ENCODE data around the gene NUPR1. TPM values are rescaled to one million over a fixed set of nuclear protein-coding genes. Genes with fewer than 3 reads are reported as not detected.
"Not testable (repeated sequence)": the region's sequence is repeated elsewhere in the genome, so short reads cannot be mapped to it uniquely, and the experiment has no call there.

The NUPR1 gene
- total RNA-seq, 1 experiment from 2014 or later = 5.8 TPM

DNA sequence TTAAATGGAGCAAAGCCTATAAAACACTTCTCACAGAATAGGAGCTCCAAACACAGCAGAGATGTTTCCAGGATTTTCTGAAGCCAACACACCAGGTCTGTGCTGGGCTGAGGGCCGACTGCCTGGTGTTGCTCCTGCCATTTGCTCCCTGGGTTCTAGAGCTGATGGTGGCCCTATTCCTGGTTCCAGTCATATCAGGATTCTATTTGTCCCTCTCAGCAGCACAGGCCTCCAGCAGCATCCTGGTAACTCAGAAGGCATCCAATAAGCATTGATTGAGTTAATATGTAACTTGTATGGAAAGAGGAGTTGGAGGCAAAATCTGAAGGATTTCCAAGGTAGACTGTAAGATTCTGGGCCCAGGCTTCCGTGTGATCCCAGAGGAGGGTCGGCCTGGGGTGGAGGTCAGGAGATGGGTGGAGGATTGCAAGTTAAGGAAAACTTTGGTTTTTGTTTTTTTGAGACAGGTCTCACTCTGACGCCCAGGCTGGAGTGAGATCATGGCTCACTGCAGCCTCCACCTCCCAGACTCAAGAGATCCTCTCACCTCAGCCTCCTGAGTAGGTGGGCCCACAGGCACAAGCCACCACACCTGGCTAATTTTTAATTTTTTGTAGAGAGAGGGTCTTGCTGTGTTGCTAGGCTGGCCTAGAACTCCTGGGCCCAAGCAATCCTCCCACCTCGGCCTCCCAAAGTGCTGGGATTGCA is 5.7 kb downstream of the NUPR1 start:
- in situ Hi-C loops (cut with HindIII; ENCODE audit: low pct_unique_long_range_greater_than_20kb, low sequenced_read_pairs) = no loop called here
- no peak for DNase-seq (ENCODE audit: low read depth)

- peak; percentile 72 for DNase-seq (ENCODE audit: low read depth)
- in situ Hi-C loops (cut with HindIII; ENCODE audit: low pct_unique_long_range_greater_than_20kb, low sequenced_read_pairs) = no loop called here
Measured at GRCh38 chr16:28531777-28532744, 6.7 kb downstream of the NUPR1 start.

DNA sequence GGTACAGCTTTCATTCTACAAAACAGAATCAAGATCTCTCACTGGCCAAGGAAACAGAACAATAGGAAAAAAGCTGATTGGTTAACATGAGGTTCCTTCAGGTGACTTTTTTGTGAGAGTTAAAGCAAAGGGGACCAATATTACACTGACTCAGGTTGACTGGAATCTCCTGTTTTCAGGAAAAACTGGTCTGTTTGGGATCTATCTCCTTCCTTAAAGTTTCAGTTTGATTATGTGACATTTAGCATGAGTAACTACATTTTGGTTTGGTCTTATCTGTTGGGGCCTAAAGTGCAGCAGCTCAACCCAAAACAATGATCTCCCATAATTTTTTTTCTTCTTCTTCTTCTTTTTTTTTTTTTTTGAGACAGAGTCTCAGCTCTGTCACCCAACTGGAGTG is 9.7 kb downstream of the NUPR1 start:
- DNase-seq (ENCODE audit: low read depth) = no peak
- in situ Hi-C loops (cut with HindIII; ENCODE audit: low pct_unique_long_range_greater_than_20kb, low sequenced_read_pairs) = no loop called here

GRCh38 chr16:28528463-28528867 is 10.3 kb downstream of the NUPR1 start:
- DNase-seq (ENCODE audit: low read depth) = no peak
- in situ Hi-C loops (cut with HindIII; ENCODE audit: low pct_unique_long_range_greater_than_20kb, low sequenced_read_pairs) = no loop called here

GRCh38 chr16:28527985-28528384 is 10.8 kb downstream of the NUPR1 start:
- no peak for DNase-seq (ENCODE audit: low read depth)

DNA sequence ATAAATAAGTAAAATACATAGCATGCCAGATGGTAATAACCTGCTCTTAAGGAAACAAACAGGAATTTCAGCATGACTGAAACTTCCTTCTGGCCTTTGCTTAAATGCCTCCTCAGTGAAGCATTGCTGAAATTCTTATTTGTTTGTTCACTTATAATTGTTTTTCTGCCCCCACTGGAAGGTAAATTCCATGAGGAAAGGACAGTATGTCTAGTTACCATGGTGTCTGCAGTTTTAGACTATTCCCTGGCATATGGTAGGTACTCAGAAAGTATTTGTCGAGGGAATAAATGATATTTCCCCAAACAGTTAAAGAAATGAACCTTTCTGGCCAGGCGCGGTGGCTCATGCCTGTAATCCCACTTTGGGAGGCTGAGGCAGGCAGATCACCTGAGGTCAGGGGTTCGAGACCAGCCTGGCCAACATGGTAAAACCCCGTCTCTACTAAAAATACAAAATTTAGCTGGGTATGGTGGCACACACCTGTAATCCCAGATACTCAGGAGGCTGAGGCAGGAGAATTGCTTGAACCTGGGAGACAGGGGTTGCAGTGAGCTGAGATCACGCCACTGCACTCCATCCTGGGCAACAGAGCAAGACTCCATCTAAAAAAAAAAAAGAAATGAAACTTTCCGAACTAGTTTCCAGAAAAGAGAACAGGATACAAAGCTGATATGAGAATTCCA is 11.5 kb downstream of the NUPR1 start:
- in situ Hi-C loops (cut with HindIII; ENCODE audit: low pct_unique_long_range_greater_than_20kb, low sequenced_read_pairs) = not testable (repeated sequence)
- peak; percentile 39 for DNase-seq (ENCODE audit: low read depth)

More at GRCh38 chr16:28527985-28528384, 10.8 kb downstream of the NUPR1 start:
- in situ Hi-C loops (cut with HindIII; ENCODE audit: low pct_unique_long_range_greater_than_20kb, low sequenced_read_pairs) = no loop called here

GRCh38 chr16:28526201-28527099 is 12.3 kb downstream of the NUPR1 start:
- in situ Hi-C loops (cut with HindIII; ENCODE audit: low pct_unique_long_range_greater_than_20kb, low sequenced_read_pairs) = no loop called here
- DNase-seq (ENCODE audit: low read depth) = no peak

DNA sequence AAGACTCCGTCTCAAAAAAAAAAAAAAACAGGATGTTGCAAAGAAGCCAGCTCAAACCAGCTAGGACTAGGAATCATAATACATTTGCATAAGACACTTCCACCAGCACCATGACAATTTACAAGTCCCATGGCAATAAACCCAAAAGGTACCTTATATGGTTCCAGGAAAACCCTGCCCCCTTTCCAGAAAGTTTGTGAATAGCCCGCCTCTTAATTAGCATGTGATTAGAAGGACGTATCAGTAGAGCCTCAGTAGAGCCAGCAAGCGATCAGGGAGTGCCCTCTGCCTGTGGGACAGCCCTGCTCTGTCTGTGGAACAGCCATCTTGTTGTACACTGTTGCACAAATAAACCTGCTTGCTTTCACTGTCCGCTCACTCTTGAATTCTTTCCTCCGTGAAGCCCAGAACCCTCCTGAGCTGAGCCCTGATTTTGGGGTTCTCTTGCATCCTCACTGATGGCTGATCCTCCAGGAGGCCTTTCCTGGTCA is 14.0 kb downstream of the NUPR1 start:
- in situ Hi-C loops (cut with HindIII; ENCODE audit: low pct_unique_long_range_greater_than_20kb, low sequenced_read_pairs) = no loop called here
- no peak for DNase-seq (ENCODE audit: low read depth)

- in situ Hi-C loops (cut with HindIII; ENCODE audit: low pct_unique_long_range_greater_than_20kb, low sequenced_read_pairs) = no loop called here
- no peak for DNase-seq (ENCODE audit: low read depth)
Measured at GRCh38 chr16:28522792-28523191, 16.0 kb downstream of the NUPR1 start.

DNA sequence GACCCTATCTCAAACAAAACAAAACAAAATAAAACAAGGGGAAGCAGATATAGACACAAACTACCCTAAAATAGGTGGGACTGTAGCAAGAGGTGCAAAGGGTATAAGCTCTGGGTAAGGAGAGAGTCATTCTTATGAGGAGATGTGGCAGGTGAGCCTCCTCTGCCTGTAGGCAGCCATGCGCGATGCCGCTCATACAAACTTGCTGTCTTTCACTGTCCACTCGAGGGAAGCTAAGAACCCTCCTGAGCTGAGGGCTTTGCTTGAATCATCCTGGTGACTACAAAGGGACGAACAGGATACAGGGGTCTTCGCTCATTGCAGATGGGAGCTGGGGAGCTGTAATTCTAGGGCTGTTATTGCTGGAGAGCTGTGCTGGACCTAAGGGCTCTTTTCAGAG is 17.3 kb downstream of the NUPR1 start:
- DNase-seq (ENCODE audit: low read depth) = no peak
- in situ Hi-C loops (cut with HindIII; ENCODE audit: low pct_unique_long_range_greater_than_20kb, low sequenced_read_pairs) = no loop called here

- DNase-seq (ENCODE audit: low read depth) = no peak
- in situ Hi-C loops (cut with HindIII; ENCODE audit: low pct_unique_long_range_greater_than_20kb, low sequenced_read_pairs) = no loop called here
Measured at GRCh38 chr16:28520672-28521071, 18.1 kb downstream of the NUPR1 start.

GRCh38 chr16:28514246-28514645 is 24.5 kb downstream of the NUPR1 start:
- in situ Hi-C loops (cut with HindIII; ENCODE audit: low pct_unique_long_range_greater_than_20kb, low sequenced_read_pairs) = no loop called here
- no peak for DNase-seq (ENCODE audit: low read depth)

GRCh38 chr16:28513484-28514181 is 25.1 kb downstream of the NUPR1 start:
- DNase-seq (ENCODE audit: low read depth) = no peak
- in situ Hi-C loops (cut with HindIII; ENCODE audit: low pct_unique_long_range_greater_than_20kb, low sequenced_read_pairs) = no loop called here

- no peak for DNase-seq (ENCODE audit: low read depth)
- in situ Hi-C loops (cut with HindIII; ENCODE audit: low pct_unique_long_range_greater_than_20kb, low sequenced_read_pairs) = no loop called here
Measured at GRCh38 chr16:28511801-28512789, 26.7 kb downstream of the NUPR1 start.

- in situ Hi-C loops (cut with HindIII; ENCODE audit: low pct_unique_long_range_greater_than_20kb, low sequenced_read_pairs) = no loop called here
- no peak for DNase-seq (ENCODE audit: low read depth)
Measured at GRCh38 chr16:28511031-28511430, 27.7 kb downstream of the NUPR1 start.

GRCh38 chr16:28505489-28506137 is 33.2 kb downstream of the NUPR1 start:
- DNase-seq (ENCODE audit: low read depth) = no peak
- in situ Hi-C loops (cut with HindIII; ENCODE audit: low pct_unique_long_range_greater_than_20kb, low sequenced_read_pairs) = no loop called here

Data from Caki2 (cell line).